Upper lobe of left lung (tissue), 6 donors: ENCODE data around the gene LGALS3. TPM values are rescaled to one million over a fixed set of nuclear protein-coding genes. Genes with fewer than 3 reads are reported as not detected.

ENCODE experiments used
- ATAC-seq, 2 donors: fragments of 200-7000 bp; cut with Tn5 transposase; one replicate each; pipeline ENCODE4 v1.9.1; 2022; ENCODE audit warnings: mild to moderate bottlenecking in 2 of 2, moderate library complexity in 2 of 2; ENCODE audit not compliant: low FRiP score in 2 of 2
- DNase-seq, 2 donors: peaks; one replicate each; pipeline ENCODE4 v3.0.0-alpha.2; 2019 to 2020
- H3K27ac ChIP-seq, 4 donors: fragments of 200-600 bp; sonication (generic); one replicate each; pipeline ENCODE4 v1.5.1; 2016 to 2019
- H3K27me3 ChIP-seq, 4 donors: fragments of 200-600 bp; sonication (generic); one replicate each; pipeline ENCODE4 v1.5.1; 2017 to 2019
- H3K36me3 ChIP-seq, 4 donors: fragments of 200-600 bp; sonication (generic); one replicate each; pipeline ENCODE4 v1.5.1; 2016 to 2019
- H3K4me1 ChIP-seq, 4 donors: fragments of 200-600 bp; sonication (generic); one replicate each; pipeline ENCODE4 v1.5.1; 2018 to 2019
- H3K4me3 ChIP-seq, 4 donors: fragments of 200-600 bp; sonication (generic); one replicate each; pipeline ENCODE4 v1.5.1; 2017 to 2019; ENCODE audit warnings: mild to moderate bottlenecking in 2 of 4, moderate library complexity in 1 of 4
- H3K9me3 ChIP-seq, 4 donors: fragments of 200-600 bp; sonication (generic); one replicate each; pipeline ENCODE4 v1.5.1; 2018 to 2019
- EP300 ChIP-seq, 4 donors: sonication (generic); formaldehyde crosslinking; IDR thresholded peaks; one replicate each; pipeline ENCODE4 v1.5.1; 2017; ENCODE audit warnings: antibody characterized with exemption in 4 of 4, control low read depth in 2 of 4
- POLR2A ChIP-seq, 4 donors: fragments of 450-650 bp; IDR thresholded peaks; one replicate each; pipeline ENCODE4 v1.5.1; 2016 to 2017; ENCODE audit warnings: antibody characterized with exemption in 4 of 4, mild to moderate bottlenecking in 2 of 4
- POLR2AphosphoS5 ChIP-seq, 2 donors: sonication (generic); formaldehyde crosslinking; IDR thresholded peaks; one replicate each; pipeline ENCODE4 v1.5.1; 2017; ENCODE audit warnings: antibody characterized with exemption in 2 of 2
- WGBS, 2 donors: methylation state at CpG; one replicate each; pipeline ENCODE4 v1.1.5; 2017 to 2018; 5-methylcytosine and 5-hydroxymethylcytosine counted together
- total RNA-seq, 6 donors: library from RNA; depleted of rRNA in 4 of 6; stranded (reverse); fragments of >200 nt in 4 of 6; gene quantifications; one replicate each; pipeline versions ENCODE4 v1.1.0 to v1.2.1, GENCODE V29; 2016 to 2021
- TF ChIP-seq, protein P1 (sequence below), 6 experiments: fragments of 450-650 bp in 4 of 6; fragments of 200-600 bp in 2 of 6; sonication (generic) in 2 of 6; IDR thresholded peaks; one replicate each; pipeline ENCODE4 v1.5.1; 2016 to 2019; ENCODE audit warnings: antibody characterized with exemption in 6 of 6
- donor health status: DM: no; HTN: no; CAD: no; lungs with moderate emphysema.
- donor health status: DM: no; HTN: yes; CAD: no; lungs with severe emphysema.

The LGALS3 gene
- total RNA-seq, 6 donors from 2014 or later: 205 to 710 (median 440) TPM

DNA sequence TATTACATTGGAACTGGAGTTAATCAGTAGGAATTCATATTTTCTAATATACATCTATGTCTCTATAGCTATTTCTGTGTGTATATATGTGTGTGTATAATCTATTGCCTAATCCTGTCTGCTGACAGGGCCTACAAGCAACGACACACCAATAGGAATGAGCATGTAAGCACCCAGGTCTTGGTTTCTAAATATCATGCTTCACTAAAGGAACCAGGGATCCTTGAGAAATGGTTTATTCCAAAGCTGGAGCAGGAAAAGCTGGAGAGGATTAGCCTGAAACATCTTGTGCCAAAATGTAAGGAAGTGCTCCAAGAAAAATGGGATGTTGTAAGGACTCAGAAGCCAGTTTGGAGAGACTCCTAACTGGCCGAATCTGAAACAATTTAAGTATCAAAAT lies 29.3 kb upstream of the LGALS3 start:
- WGBS, 2 donors: 36 to 52% methylated on average over 2 of the region's 2 CpGs
- H3K4me3 ChIP-seq: no peak overlapping the region
- no peaks in the 10 kb centered on the region for H3K36me3 ChIP-seq
- ATAC-seq: no peak
- no peaks in the 10 kb centered on the region for H3K27me3 ChIP-seq
- peak overlapping the region; percentile 81 to 93 (median 92) for H3K27ac ChIP-seq
- H3K4me1 ChIP-seq: peaks cover 53 to 67% (median 61%) of the 10 kb centered on the region in 4 donors
- H3K9me3 ChIP-seq: peaks cover 0 to 7% (median 0%) of the 10 kb centered on the region in 4 donors
- DNase-seq: peak in 1 of 2 donors; percentile 21
- TF ChIP-seq POLR2AphosphoS5 (IDR thresholded peaks at IDR 0.05): no peak
- no peak for TF ChIP-seq POLR2A (IDR thresholded peaks at IDR 0.05)

DNA sequence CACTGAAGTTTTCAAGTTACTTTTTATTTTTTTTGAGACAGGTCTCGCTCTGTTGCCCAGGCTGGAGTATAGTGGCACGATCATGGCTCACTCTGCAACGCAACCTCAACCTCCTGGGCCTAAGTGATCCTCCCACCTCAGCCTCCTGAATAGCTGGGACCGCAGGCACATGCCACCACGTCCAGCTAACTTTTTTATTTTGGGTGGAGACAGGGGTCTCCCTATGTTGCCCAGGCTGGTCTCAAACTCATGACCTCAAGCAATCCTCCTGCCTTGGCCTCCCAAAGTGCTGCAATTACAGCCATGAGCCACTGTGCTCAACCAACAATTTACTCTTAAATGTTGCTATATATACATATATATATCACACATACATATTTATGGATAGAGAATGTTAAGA lies 27.4 kb upstream of the LGALS3 start:
- H3K27ac ChIP-seq: peak overlapping the region; percentile 84 to 93 (median 92)
- H3K4me1 ChIP-seq: peaks cover 58 to 81% (median 64%) of the 10 kb centered on the region in 4 donors
- no peak for TF ChIP-seq POLR2A (IDR thresholded peaks at IDR 0.05)
- TF ChIP-seq EP300 (IDR thresholded peaks at IDR 0.05): no peak
- TF ChIP-seq, protein P1, sequence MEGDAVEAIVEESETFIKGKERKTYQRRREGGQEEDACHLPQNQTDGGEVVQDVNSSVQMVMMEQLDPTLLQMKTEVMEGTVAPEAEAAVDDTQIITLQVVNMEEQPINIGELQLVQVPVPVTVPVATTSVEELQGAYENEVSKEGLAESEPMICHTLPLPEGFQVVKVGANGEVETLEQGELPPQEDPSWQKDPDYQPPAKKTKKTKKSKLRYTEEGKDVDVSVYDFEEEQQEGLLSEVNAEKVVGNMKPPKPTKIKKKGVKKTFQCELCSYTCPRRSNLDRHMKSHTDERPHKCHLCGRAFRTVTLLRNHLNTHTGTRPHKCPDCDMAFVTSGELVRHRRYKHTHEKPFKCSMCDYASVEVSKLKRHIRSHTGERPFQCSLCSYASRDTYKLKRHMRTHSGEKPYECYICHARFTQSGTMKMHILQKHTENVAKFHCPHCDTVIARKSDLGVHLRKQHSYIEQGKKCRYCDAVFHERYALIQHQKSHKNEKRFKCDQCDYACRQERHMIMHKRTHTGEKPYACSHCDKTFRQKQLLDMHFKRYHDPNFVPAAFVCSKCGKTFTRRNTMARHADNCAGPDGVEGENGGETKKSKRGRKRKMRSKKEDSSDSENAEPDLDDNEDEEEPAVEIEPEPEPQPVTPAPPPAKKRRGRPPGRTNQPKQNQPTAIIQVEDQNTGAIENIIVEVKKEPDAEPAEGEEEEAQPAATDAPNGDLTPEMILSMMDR (IDR thresholded peaks at IDR 0.05): no peak
- no peak for TF ChIP-seq POLR2AphosphoS5 (IDR thresholded peaks at IDR 0.05)
- ATAC-seq (no peak), DNase-seq (peak in 1 of 2 donors; percentile 14)
- peaks cover 0 to 7% (median 0%) of the 10 kb centered on the region in 4 donors for H3K9me3 ChIP-seq
- 88 to 94% methylated on average over 5 of the region's 5 CpGs for WGBS, 2 donors
- H3K36me3 ChIP-seq: no peaks in the 10 kb centered on the region
- no peak overlapping the region for H3K4me3 ChIP-seq
- H3K27me3 ChIP-seq: no peaks in the 10 kb centered on the region

DNA sequence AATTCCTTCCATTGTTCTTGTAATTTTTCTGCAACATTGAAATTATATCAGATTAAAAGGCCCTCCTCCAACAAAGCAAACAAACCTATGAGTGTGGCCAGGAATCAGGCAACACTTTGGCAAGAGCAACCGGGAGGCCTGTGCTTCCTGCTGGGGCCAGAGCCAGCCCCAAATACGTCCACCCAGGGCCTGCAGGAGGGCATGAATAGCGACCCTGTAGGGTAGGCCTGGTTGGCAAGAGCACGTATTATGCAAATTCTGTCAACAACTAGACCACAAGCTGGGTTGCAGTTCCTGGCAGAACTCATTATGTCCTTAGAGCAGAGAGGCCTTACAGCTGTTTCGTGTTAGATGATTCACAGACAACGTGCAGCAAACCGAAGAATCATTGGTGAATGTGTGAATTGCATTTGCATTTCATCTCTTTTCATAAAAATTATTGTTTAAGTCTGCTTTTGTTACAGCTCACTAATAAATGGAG lies 26.9 kb upstream of the LGALS3 start:
- Histone ChIP-seq H3K36me3 (no peaks in the 10 kb centered on the region), H3K27me3 (no peaks in the 10 kb centered on the region), H3K4me1 (peaks cover 60 to 86% (median 68%) of the 10 kb centered on the region in 4 donors), H3K4me3 (no peak overlapping the region), H3K27ac (peak overlapping the region; percentile 84 to 93 (median 92)), H3K9me3 (peaks cover 0 to 7% (median 0%) of the 10 kb centered on the region in 4 donors)
- TF ChIP-seq POLR2A (IDR thresholded peaks at IDR 0.05): peak in 3 of 4 donors; percentile 34 to 73 (median 64)
- TF ChIP-seq, protein P1 (IDR thresholded peaks at IDR 0.05): peak in 1 of 6 experiments; percentile 2
- peak in 2 of 4 donors; percentile 82 to 86 for TF ChIP-seq EP300 (IDR thresholded peaks at IDR 0.05)
- peak; percentile 79 to 97 for TF ChIP-seq POLR2AphosphoS5 (IDR thresholded peaks at IDR 0.05)
- ATAC-seq (peak; percentile 84 to 92), DNase-seq (peak; percentile 34 to 88)
- WGBS, 2 donors: 0 to 7% methylated on average over 7 of the region's 7 CpGs

DNA sequence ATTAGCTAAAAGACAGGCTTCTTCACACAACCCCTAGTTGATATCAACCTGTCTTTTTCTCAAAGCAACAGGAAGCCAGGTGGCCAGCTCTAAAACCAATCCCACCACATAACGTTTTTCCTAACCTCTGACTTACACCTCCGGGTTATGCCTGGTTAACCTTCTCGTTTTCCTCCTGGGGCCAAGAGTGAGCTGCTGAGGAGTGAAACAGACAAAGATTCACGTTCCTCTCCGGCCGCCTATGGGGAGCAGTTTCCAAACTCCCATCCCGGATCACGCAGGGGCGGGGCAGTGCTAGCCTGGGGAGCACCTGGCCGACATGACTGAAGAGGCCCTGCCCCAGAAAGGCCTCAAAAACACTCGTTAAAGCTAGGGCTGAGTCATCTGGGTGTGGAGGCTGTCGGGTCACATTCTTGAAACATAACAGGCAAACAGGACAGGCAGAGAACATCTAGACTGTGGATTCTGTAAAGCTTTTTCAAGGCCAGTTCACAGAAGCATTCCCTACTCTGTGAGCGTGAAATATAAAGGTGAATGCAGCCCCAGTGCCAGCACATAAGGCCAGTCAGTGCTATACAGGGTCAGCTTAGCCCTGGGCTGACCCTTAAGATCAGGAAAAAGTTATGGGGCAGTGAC lies 25.9 kb upstream of the LGALS3 start:
- no peaks in the 10 kb centered on the region for H3K27me3 ChIP-seq
- ATAC-seq (peak; percentile 87 to 94), DNase-seq (peak; percentile 86 to 95)
- peaks cover 0 to 7% (median 0%) of the 10 kb centered on the region in 4 donors for H3K9me3 ChIP-seq
- no peaks in the 10 kb centered on the region for H3K36me3 ChIP-seq
- H3K27ac ChIP-seq: peak overlapping the region; percentile 84 to 93 (median 92)
- peak overlapping the region in 2 of 4 donors; percentile 14 to 24 for H3K4me3 ChIP-seq
- 48% methylated on average over 10 to 13 of the region's 13 CpGs for WGBS, 2 donors
- H3K4me1 ChIP-seq: peaks cover 62 to 94% (median 72%) of the 10 kb centered on the region in 4 donors
- TF ChIP-seq EP300 (IDR thresholded peaks at IDR 0.05) (peak in 2 of 4 donors; percentile 83 to 94), POLR2AphosphoS5 (IDR thresholded peaks at IDR 0.05) (peak; percentile 77 to 91), POLR2A (IDR thresholded peaks at IDR 0.05) (peak in 2 of 4 donors; percentile 28 to 81)
- TF ChIP-seq, protein P1 (IDR thresholded peaks at IDR 0.05): no peak
